Forelimb muscle (tissue), 1 donor: ENCODE data around the gene WDR37. TPM values are rescaled to one million over a fixed set of nuclear protein-coding genes. Genes with fewer than 3 reads are reported as not detected.
"Not testable (repeated sequence)": the region's sequence is repeated elsewhere in the genome, so short reads cannot be mapped to it uniquely, and the experiment has no call there.

Experiments used
- DNase-seq: peaks from one replicate; pipeline ENCODE4 v3.0.0-alpha.2; 2013; ENCODE audit warnings: low read depth
- polyA plus RNA-seq: library from polyadenylated mRNA; unstranded; fragments of 120-200 nt; gene quantifications from one replicate; pipeline ENCODE4 v1.2.1, GENCODE V29; 2013; ENCODE audit not compliant: insufficient read length

The WDR37 gene
- polyA plus RNA-seq, 1 donor: 10.9 TPM

- no peak for DNase-seq
Measured at GRCh38 chr10:1152386-1153250, 96.4 kb downstream of the WDR37 start.

GRCh38 chr10:1153251-1153763 is 97.1 kb downstream of the WDR37 start:
- DNase-seq: no peak

- DNase-seq: no peak
Measured at GRCh38 chr10:1153805-1154351, 97.7 kb downstream of the WDR37 start.

GRCh38 chr10:1154531-1155295 is 98.5 kb downstream of the WDR37 start:
- DNase-seq: no peak

- DNase-seq: no peak
Measured at GRCh38 chr10:1155791-1156615, 99.8 kb downstream of the WDR37 start.

- DNase-seq: no peak
Measured at GRCh38 chr10:1156616-1156886, 100.4 kb downstream of the WDR37 start.

- no peak for DNase-seq
Measured at GRCh38 chr10:1156921-1157614, 100.9 kb downstream of the WDR37 start.

GRCh38 chr10:1157615-1157933 is 101.4 kb downstream of the WDR37 start:
- no peak for DNase-seq

GRCh38 chr10:1158066-1158465 is 101.9 kb downstream of the WDR37 start:
- no peak for DNase-seq

- not testable (repeated sequence) for DNase-seq
Measured at GRCh38 chr10:1158536-1158935, 102.4 kb downstream of the WDR37 start.

GRCh38 chr10:1159131-1160061 is 103.2 kb downstream of the WDR37 start:
- DNase-seq: no peak

GRCh38 chr10:1160561-1161314 is 104.6 kb downstream of the WDR37 start:
- no peak for DNase-seq

GRCh38 chr10:1161315-1161673 is 105.1 kb downstream of the WDR37 start:
- DNase-seq: not testable (repeated sequence)

- DNase-seq: no peak
Measured at GRCh38 chr10:1162481-1163203, 106.5 kb downstream of the WDR37 start.

GRCh38 chr10:1163204-1163660 is 107.0 kb downstream of the WDR37 start:
- DNase-seq: no peak

- DNase-seq: no peak
Measured at GRCh38 chr10:1163831-1164230, 107.6 kb downstream of the WDR37 start.

- DNase-seq: no peak
Measured at GRCh38 chr10:1166101-1166827, 110.1 kb downstream of the WDR37 start.

GRCh38 chr10:1166828-1167275 is 110.7 kb downstream of the WDR37 start:
- DNase-seq: no peak
